ENCODE measurements around the gene ARPC4. TPM values are rescaled to one million over a fixed set of nuclear protein-coding genes. Genes with fewer than 3 reads are reported as not detected.

ARPC4 gene
- total RNA-seq, 1 experiment from 2014 or later = 143 TPM

- no peak for TF ChIP-seq E2F4 (CRISPR knock-in tag; IDR thresholded peaks at IDR 0.05; ENCODE audit: borderline replicate concordance, low read depth)
- no peak for TF ChIP-seq ZNF219 (CRISPR knock-in tag; IDR thresholded peaks at IDR 0.05; ENCODE audit: borderline replicate concordance)
- no peak for TF ChIP-seq NR3C1 (CRISPR knock-in tag; conservative IDR thresholded peaks at IDR 0.05; ENCODE audit: low read depth)
- TF ChIP-seq, protein P1, sequence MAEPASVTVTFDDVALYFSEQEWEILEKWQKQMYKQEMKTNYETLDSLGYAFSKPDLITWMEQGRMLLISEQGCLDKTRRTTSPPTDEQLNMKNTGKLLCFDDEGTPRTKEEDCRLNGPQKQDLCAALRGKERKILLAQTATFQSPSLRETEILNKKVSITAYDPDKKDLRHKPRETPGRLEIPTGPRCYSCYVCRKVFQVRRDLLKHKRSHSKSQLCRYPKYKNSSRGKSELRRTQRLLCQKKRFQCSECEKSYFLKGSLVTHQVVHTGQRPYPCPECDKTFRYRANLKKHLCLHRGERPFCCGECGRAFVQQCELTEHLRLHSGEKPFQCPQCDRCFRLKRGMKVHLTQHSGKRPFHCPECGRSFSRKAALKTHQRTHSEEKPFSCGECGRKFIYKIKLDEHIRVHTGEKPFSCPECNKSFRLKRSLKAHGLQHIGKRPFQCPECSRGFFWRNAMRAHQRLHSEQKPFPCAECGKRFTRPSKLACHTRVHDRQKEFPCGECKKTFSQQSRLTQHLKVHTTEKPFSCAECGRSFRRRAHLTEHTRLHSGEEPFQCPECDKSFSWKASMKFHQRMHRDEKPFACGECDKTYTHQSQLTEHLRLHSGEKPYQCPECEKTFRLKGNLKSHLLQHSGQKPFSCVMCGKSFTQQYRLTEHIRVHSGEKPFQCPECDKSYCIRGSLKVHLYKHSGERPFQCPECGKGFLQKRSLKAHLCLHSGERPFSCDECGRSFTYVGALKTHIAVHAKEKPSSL (CRISPR knock-in tag; conservative IDR thresholded peaks at IDR 0.05) = no peak
- TF ChIP-seq ZNF317 (CRISPR knock-in tag; IDR thresholded peaks at IDR 0.05; ENCODE audit: borderline replicate concordance, low read depth) = no peak
- TF ChIP-seq ZNF121 (CRISPR knock-in tag; IDR thresholded peaks at IDR 0.05) = no peak
- TF ChIP-seq ZNF281 (CRISPR knock-in tag; IDR thresholded peaks at IDR 0.05) = 0 out of 2 replicates have a peak, but pooled peaks have one; percentile 40
- no peak for TF ChIP-seq FOXJ3 (CRISPR knock-in tag; IDR thresholded peaks at IDR 0.05; ENCODE audit: borderline replicate concordance)
- peak; percentile 42; the same call in 1 of the 2 replicates for TF ChIP-seq KAT7 (CRISPR knock-in tag; IDR thresholded peaks at IDR 0.05; ENCODE audit: borderline replicate concordance)
- no peak for TF ChIP-seq E2F1 (CRISPR knock-in tag; IDR thresholded peaks at IDR 0.05)
- TF ChIP-seq, protein P2, sequence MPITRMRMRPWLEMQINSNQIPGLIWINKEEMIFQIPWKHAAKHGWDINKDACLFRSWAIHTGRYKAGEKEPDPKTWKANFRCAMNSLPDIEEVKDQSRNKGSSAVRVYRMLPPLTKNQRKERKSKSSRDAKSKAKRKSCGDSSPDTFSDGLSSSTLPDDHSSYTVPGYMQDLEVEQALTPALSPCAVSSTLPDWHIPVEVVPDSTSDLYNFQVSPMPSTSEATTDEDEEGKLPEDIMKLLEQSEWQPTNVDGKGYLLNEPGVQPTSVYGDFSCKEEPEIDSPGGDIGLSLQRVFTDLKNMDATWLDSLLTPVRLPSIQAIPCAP (CRISPR knock-in tag; IDR thresholded peaks at IDR 0.05) = no peak
- TF ChIP-seq, protein P3, sequence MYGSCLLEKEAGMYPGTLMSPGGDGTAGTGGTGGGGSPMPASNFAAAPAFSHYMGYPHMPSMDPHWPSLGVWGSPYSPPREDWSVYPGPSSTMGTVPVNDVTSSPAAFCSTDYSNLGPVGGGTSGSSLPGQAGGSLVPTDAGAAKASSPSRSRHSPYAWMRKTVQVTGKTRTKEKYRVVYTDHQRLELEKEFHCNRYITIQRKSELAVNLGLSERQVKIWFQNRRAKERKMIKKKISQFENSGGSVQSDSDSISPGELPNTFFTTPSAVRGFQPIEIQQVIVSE (CRISPR knock-in tag; IDR thresholded peaks at IDR 0.05; ENCODE audit: borderline replicate concordance) = no peak
- TF ChIP-seq, protein P4, sequence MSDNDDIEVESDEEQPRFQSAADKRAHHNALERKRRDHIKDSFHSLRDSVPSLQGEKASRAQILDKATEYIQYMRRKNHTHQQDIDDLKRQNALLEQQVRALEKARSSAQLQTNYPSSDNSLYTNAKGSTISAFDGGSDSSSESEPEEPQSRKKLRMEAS (CRISPR knock-in tag; IDR thresholded peaks at IDR 0.05) = peak; percentile 86
- TF ChIP-seq NFE2L1 (CRISPR knock-in tag; IDR thresholded peaks at IDR 0.05) = peak; percentile 74; the same call in 1 of the 2 replicates
- TF ChIP-seq, protein P5, sequence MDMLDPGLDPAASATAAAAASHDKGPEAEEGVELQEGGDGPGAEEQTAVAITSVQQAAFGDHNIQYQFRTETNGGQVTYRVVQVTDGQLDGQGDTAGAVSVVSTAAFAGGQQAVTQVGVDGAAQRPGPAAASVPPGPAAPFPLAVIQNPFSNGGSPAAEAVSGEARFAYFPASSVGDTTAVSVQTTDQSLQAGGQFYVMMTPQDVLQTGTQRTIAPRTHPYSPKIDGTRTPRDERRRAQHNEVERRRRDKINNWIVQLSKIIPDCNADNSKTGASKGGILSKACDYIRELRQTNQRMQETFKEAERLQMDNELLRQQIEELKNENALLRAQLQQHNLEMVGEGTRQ (CRISPR knock-in tag; IDR thresholded peaks at IDR 0.05) = 0 out of 2 replicates have a peak, but pooled peaks have one; percentile 17
- TF ChIP-seq ESRRA (CRISPR knock-in tag; IDR thresholded peaks at IDR 0.05; ENCODE audit: borderline replicate concordance) = no peak
- TF ChIP-seq FOXP1 (CRISPR knock-in tag; IDR thresholded peaks at IDR 0.05; ENCODE audit: borderline replicate concordance) = peak; percentile 63; the same call in 1 of the 2 replicates
- peak; percentile 83 for TF ChIP-seq TEAD1 (CRISPR knock-in tag; IDR thresholded peaks at IDR 0.05)
- TF ChIP-seq SMAD4 (CRISPR knock-in tag; IDR thresholded peaks at IDR 0.05) = no peak
- no peak for TF ChIP-seq PREB (CRISPR knock-in tag; IDR thresholded peaks at IDR 0.05; ENCODE audit: borderline replicate concordance)
- TF ChIP-seq OVOL2 (CRISPR knock-in tag; IDR thresholded peaks at IDR 0.05; ENCODE audit: borderline replicate concordance) = no peak
- no peak for TF ChIP-seq GTF2I (CRISPR knock-in tag; conservative IDR thresholded peaks at IDR 0.05)
- no peak; the same call in 1 of the 2 replicates for TF ChIP-seq ETV6 (CRISPR knock-in tag; IDR thresholded peaks at IDR 0.05)
- no peak for TF ChIP-seq TEAD4 (CRISPR knock-in tag; IDR thresholded peaks at IDR 0.05)
- TF ChIP-seq E2F5 (CRISPR knock-in tag; IDR thresholded peaks at IDR 0.05) = peak; percentile 28; the same call in 1 of the 2 replicates
Observed at GRCh38 chr3:9843715-9844438, 51.0 kb downstream of the ARPC4 start, which contains the start of gene RPUSD3 (continued).

All from WTC11 (cell line).